GM12892 (cell line): ENCODE results near the gene TUBGCP2.

Experiments
- POLR2A ChIP-seq: IDR thresholded peaks from 2 replicates; pipeline ENCODE4 v1.6.1; 2011; ENCODE audit warnings: low read depth, low read length, control low read depth
- POLR2AphosphoS5 ChIP-seq: IDR thresholded peaks from 2 replicates; pipeline ENCODE4 v1.6.1; 2011; ENCODE audit warnings: low read depth, low read length, control low read depth
- TAF1 ChIP-seq: IDR thresholded peaks from 2 replicates; pipeline ENCODE4 v1.6.1; 2011; ENCODE audit warnings: low read depth, mild to moderate bottlenecking, control low read depth, low read length, borderline replicate concordance

DNA sequence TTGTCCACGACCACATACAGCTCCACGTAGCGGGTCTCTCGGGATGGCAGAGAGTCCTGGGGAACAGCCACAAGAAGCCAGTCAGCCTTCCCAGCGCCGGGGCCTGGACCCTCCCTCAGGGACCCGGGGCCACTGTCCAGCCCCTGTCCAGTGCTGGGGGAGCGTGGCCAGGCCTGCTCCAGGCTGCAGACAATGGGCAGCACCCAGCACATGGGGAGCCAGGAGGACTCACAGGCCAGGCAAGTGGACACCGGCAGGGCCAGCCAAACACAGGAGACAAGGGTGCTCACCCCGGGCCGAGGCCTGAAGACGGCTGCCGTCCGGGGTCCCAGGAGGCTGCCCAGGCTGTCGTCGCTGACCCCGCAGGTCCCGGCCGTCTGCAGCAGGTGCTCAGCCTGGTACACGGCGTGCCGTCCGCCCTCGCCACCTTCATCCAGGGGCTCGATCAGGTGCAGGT, 35.7 kb downstream of the TUBGCP2 start:
- no peak for TF ChIP-seq POLR2AphosphoS5
- TF ChIP-seq POLR2A = no peak
- TF ChIP-seq TAF1 = no peak
